Measurements from ENCODE around the gene NVL. TPM values are rescaled to one million over a fixed set of nuclear protein-coding genes. Genes with fewer than 3 reads are reported as not detected.

NVL gene
- total RNA-seq, 2 donors from 2014 or later = 42.4 TPM

GRCh38 chr1:224235813-224236493 is 94.0 kb downstream of the NVL start:
- H3K36me3 ChIP-seq (ENCODE audit: control insufficient read depth, insufficient read depth, low read length) = peaks cover 60% of the 10 kb centered on the region
- H3K27me3 ChIP-seq (ENCODE audit: control insufficient read depth, insufficient read depth, low read length, poor library complexity, severe bottlenecking) = no peaks in the 10 kb centered on the region
- Mint-ChIP-seq H3K4me1 (peaks cover 5% of the 10 kb centered on the region), H3K9me3 (no peaks in the 10 kb centered on the region), H3K36me3 (ENCODE audit: low read depth) (peaks cover 54% of the 10 kb centered on the region), H3K27me3 (ENCODE audit: insufficient read depth) (no peaks in the 10 kb centered on the region), H3K27ac (peak overlapping the region; percentile 53), H3K4me3 (no peak overlapping the region)
- H3K4me3 ChIP-seq (ENCODE audit: low read length) = no peak overlapping the region
- no peaks in the 10 kb centered on the region for H3K4me1 ChIP-seq (ENCODE audit: control insufficient read depth, insufficient read depth, low read length)
- no peaks in the 10 kb centered on the region for H3K9me3 ChIP-seq (ENCODE audit: control insufficient read depth, low read length)
- H3K27ac ChIP-seq (ENCODE audit: low read depth, low read length) = no peak overlapping the region
- peak; percentile 74 for DNase-seq
- 83 to 90% methylated on average over 1 to 2 of the region's 2 CpGs for WGBS, 2 experiments (ENCODE audit: insufficient coverage in 1 of 2, insufficient read length in 1 of 2)
- no peak overlapping the region for H3K9ac ChIP-seq (ENCODE audit: extremely low read depth, low read length, poor library complexity, severe bottlenecking)
- no peak for TF ChIP-seq CTCF (conservative IDR thresholded peaks at IDR 0.05)

GRCh38 chr1:224234017-224234416 is 96.0 kb downstream of the NVL start:
- DNase-seq = no peak
- no peak overlapping the region for H3K9ac ChIP-seq (ENCODE audit: extremely low read depth, low read length, poor library complexity, severe bottlenecking)
- Mint-ChIP-seq H3K27me3 (ENCODE audit: insufficient read depth) (no peaks in the 10 kb centered on the region), H3K4me3 (no peak overlapping the region), H3K36me3 (ENCODE audit: low read depth) (peaks cover 62% of the 10 kb centered on the region), H3K4me1 (peaks cover 5% of the 10 kb centered on the region), H3K27ac (no peak overlapping the region), H3K9me3 (no peaks in the 10 kb centered on the region)
- H3K27me3 ChIP-seq (ENCODE audit: control insufficient read depth, insufficient read depth, low read length, poor library complexity, severe bottlenecking) = no peaks in the 10 kb centered on the region
- no peaks in the 10 kb centered on the region for H3K4me1 ChIP-seq (ENCODE audit: control insufficient read depth, insufficient read depth, low read length)
- H3K9me3 ChIP-seq (ENCODE audit: control insufficient read depth, low read length) = no peaks in the 10 kb centered on the region
- no peak overlapping the region for H3K4me3 ChIP-seq (ENCODE audit: low read length)
- no peak for TF ChIP-seq CTCF (conservative IDR thresholded peaks at IDR 0.05)
- peaks cover 66% of the 10 kb centered on the region for H3K36me3 ChIP-seq (ENCODE audit: control insufficient read depth, insufficient read depth, low read length)
- H3K27ac ChIP-seq (ENCODE audit: low read depth, low read length) = no peak overlapping the region

- no peaks in the 10 kb centered on the region for H3K9me3 ChIP-seq (ENCODE audit: control insufficient read depth, low read length)
- Mint-ChIP-seq H3K4me1 (peaks cover 15% of the 10 kb centered on the region), H3K36me3 (ENCODE audit: low read depth) (peaks cover 39% of the 10 kb centered on the region), H3K9me3 (no peaks in the 10 kb centered on the region), H3K4me3 (no peak overlapping the region), H3K27ac (no peak overlapping the region), H3K27me3 (ENCODE audit: insufficient read depth) (no peaks in the 10 kb centered on the region)
- H3K4me1 ChIP-seq (ENCODE audit: control insufficient read depth, insufficient read depth, low read length) = peaks cover 4% of the 10 kb centered on the region
- no peak for DNase-seq
- H3K9ac ChIP-seq (ENCODE audit: extremely low read depth, low read length, poor library complexity, severe bottlenecking) = no peak overlapping the region
- H3K27ac ChIP-seq (ENCODE audit: low read depth, low read length) = no peak overlapping the region
- WGBS, 2 experiments (ENCODE audit: insufficient coverage in 1 of 2, insufficient read length in 1 of 2) = 91 to 98% methylated on average over 5 to 6 of the region's 6 CpGs
- H3K4me3 ChIP-seq (ENCODE audit: low read length) = no peak overlapping the region
- H3K27me3 ChIP-seq (ENCODE audit: control insufficient read depth, insufficient read depth, low read length, poor library complexity, severe bottlenecking) = no peaks in the 10 kb centered on the region
- peaks cover 35% of the 10 kb centered on the region for H3K36me3 ChIP-seq (ENCODE audit: control insufficient read depth, insufficient read depth, low read length)
- TF ChIP-seq CTCF (conservative IDR thresholded peaks at IDR 0.05) = no peak
These were observed 103.0 kb downstream of the NVL start for GRCh38 chr1:224226849-224227502.

Data from endodermal cell (in vitro differentiated cells).